Suprapubic skin (tissue), 4 donors: ENCODE data around the gene YWHAQ. TPM values are rescaled to one million over a fixed set of nuclear protein-coding genes. Genes with fewer than 3 reads are reported as not detected.

Experiments used
- DNase-seq, 2 donors: peaks; one replicate each; pipeline ENCODE4 v3.0.0-alpha.2; 2019; ENCODE audit warnings: low spot score in 2 of 2
- H3K27ac ChIP-seq: fragments of 200-600 bp; sonication (generic); one replicate; pipeline ENCODE4 v1.5.1; 2019
- H3K27me3 ChIP-seq: fragments of 200-600 bp; sonication (generic); one replicate; pipeline ENCODE4 v1.5.1; 2019
- H3K36me3 ChIP-seq: fragments of 200-600 bp; sonication (generic); one replicate; pipeline ENCODE4 v1.5.1; 2019
- H3K4me1 ChIP-seq: fragments of 200-600 bp; sonication (generic); one replicate; pipeline ENCODE4 v1.5.1; 2019
- H3K4me3 ChIP-seq: fragments of 200-600 bp; sonication (generic); one replicate; pipeline ENCODE4 v1.5.1; 2019; ENCODE audit warnings: mild to moderate bottlenecking
- H3K9me3 ChIP-seq: fragments of 200-600 bp; sonication (generic); one replicate; pipeline ENCODE4 v1.5.1; 2019
- CTCF ChIP-seq, 2 donors: fragments of 200-600 bp in 1 of 2; fragments of 450-650 bp in 1 of 2; sonication (generic) in 1 of 2; IDR thresholded peaks; one replicate each; pipeline ENCODE4 v1.5.1; 2016 to 2019; ENCODE audit warnings: antibody characterized with exemption in 2 of 2, mild to moderate bottlenecking in 1 of 2, moderate library complexity in 1 of 2
- EP300 ChIP-seq: sonication (generic); formaldehyde crosslinking; IDR thresholded peaks from one replicate; pipeline ENCODE4 v1.6.1; 2017; ENCODE audit warnings: antibody characterized with exemption
- POLR2A ChIP-seq, 2 donors: fragments of 450-650 bp; IDR thresholded peaks; one replicate each; pipeline ENCODE4 v1.6.1; 2017; ENCODE audit warnings: antibody characterized with exemption in 2 of 2, mild to moderate bottlenecking in 2 of 2, moderate library complexity in 2 of 2
- POLR2AphosphoS5 ChIP-seq, 3 donors: sonication (generic); formaldehyde crosslinking; IDR thresholded peaks; one replicate each; pipeline ENCODE4 v1.6.1; 2017; ENCODE audit warnings: antibody characterized with exemption in 3 of 3
- WGBS: methylation state at CpG from one replicate; pipeline ENCODE4 v1.1.5; 2018; 5-methylcytosine and 5-hydroxymethylcytosine counted together
- total RNA-seq, 4 donors: library from RNA; depleted of rRNA; stranded (reverse); fragments of >200 nt; gene quantifications; one replicate each; pipeline ENCODE4 v1.1.0, GENCODE V29; 2016

Gene YWHAQ
- total RNA-seq, 4 donors from 2014 or later = 84.6 to 172 (median 165) TPM

DNA sequence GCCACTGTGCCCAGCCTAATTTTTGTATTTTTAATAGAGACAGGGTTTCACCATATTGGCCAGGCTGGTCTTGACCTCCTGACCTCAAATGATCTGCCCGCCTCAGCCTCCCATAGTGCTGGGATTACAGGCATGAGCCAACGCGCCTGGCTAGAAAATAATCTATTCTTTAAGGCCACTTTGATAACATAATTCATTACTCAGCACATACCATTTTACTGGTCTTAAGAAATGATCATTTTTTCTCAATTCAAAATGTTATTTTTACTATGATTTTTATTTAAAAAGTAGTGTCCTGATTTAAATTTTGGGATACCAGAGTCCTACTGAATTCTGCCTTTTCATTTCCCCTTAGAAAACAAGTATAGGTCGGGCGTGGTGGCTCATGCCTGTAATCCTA is 48.2 kb downstream of the YWHAQ start:
- peaks cover 41% of the 10 kb centered on the region for H3K36me3 ChIP-seq
- peaks cover 6% of the 10 kb centered on the region for H3K4me1 ChIP-seq
- 92% methylated on average over 5 of the region's 5 CpGs for WGBS
- no peak overlapping the region for H3K27ac ChIP-seq
- no peak overlapping the region for H3K4me3 ChIP-seq
- TF ChIP-seq CTCF (IDR thresholded peaks at IDR 0.05) (no peak), POLR2AphosphoS5 (IDR thresholded peaks at IDR 0.05) (no peak), EP300 (no peak), POLR2A (IDR thresholded peaks at IDR 0.05) (no peak)
- no peaks in the 10 kb centered on the region for H3K27me3 ChIP-seq
- H3K9me3 ChIP-seq = no peaks in the 10 kb centered on the region
- DNase-seq = no peak

- TF ChIP-seq POLR2AphosphoS5 (IDR thresholded peaks at IDR 0.05) = no peak
- no peak for TF ChIP-seq EP300
- TF ChIP-seq POLR2A (IDR thresholded peaks at IDR 0.05) = no peak
- no peak for TF ChIP-seq CTCF (IDR thresholded peaks at IDR 0.05)
Measured at GRCh38 chr2:9578467-9579235, 52.1 kb downstream of the YWHAQ start.

DNA sequence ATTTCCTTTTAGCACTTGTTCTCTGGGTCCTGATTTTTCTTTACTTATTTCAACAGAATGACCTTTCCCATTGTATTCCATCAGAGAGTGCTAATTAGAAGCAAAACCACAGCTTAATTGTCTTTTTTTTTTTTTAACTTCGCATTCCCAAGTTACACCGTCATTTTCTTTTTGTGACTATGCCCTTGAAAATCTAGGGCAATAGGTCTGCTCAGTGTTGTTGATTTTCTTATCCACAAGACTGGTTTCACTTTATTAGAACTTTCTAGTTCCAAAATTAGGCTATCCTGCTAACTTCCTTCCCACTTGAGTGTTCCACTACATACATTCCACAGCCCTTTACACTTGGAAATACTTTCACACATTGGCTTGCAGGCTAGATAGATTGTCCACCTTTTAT is 56.5 kb downstream of the YWHAQ start:
- no peak for TF ChIP-seq POLR2A (IDR thresholded peaks at IDR 0.05)
- TF ChIP-seq EP300 = no peak
- TF ChIP-seq POLR2AphosphoS5 (IDR thresholded peaks at IDR 0.05) = no peak
- TF ChIP-seq CTCF (IDR thresholded peaks at IDR 0.05) = no peak
- H3K36me3 ChIP-seq = no peaks in the 10 kb centered on the region
- no peaks in the 10 kb centered on the region for H3K27me3 ChIP-seq
- no peaks in the 10 kb centered on the region for H3K9me3 ChIP-seq
- no peak for DNase-seq
- WGBS = 63% methylated on average over 2 of the region's 2 CpGs
- peak overlapping the region; percentile 14 for H3K27ac ChIP-seq
- H3K4me1 ChIP-seq = peaks cover 6% of the 10 kb centered on the region
- H3K4me3 ChIP-seq = no peak overlapping the region

More at GRCh38 chr2:9578467-9579235, 52.1 kb downstream of the YWHAQ start:
- DNase-seq = no peak
- peaks cover 6% of the 10 kb centered on the region for H3K4me1 ChIP-seq
- 81% methylated on average over 8 of the region's 9 CpGs for WGBS
- H3K9me3 ChIP-seq = no peaks in the 10 kb centered on the region
- H3K36me3 ChIP-seq = peaks cover 8% of the 10 kb centered on the region
- H3K27me3 ChIP-seq = no peaks in the 10 kb centered on the region
- no peak overlapping the region for H3K27ac ChIP-seq
- no peak overlapping the region for H3K4me3 ChIP-seq

- H3K9me3 ChIP-seq = no peaks in the 10 kb centered on the region
- TF ChIP-seq EP300 (no peak), POLR2AphosphoS5 (IDR thresholded peaks at IDR 0.05) (no peak), CTCF (IDR thresholded peaks at IDR 0.05) (no peak), POLR2A (IDR thresholded peaks at IDR 0.05) (no peak)
- H3K4me3 ChIP-seq = no peak overlapping the region
- H3K27me3 ChIP-seq = no peaks in the 10 kb centered on the region
- no peak overlapping the region for H3K27ac ChIP-seq
- no peaks in the 10 kb centered on the region for H3K36me3 ChIP-seq
- peaks cover 6% of the 10 kb centered on the region for H3K4me1 ChIP-seq
- no peak for DNase-seq
- 79% methylated on average over 4 of the region's 4 CpGs for WGBS
Measured at GRCh38 chr2:9573840-9574239, 57.0 kb downstream of the YWHAQ start.

DNA sequence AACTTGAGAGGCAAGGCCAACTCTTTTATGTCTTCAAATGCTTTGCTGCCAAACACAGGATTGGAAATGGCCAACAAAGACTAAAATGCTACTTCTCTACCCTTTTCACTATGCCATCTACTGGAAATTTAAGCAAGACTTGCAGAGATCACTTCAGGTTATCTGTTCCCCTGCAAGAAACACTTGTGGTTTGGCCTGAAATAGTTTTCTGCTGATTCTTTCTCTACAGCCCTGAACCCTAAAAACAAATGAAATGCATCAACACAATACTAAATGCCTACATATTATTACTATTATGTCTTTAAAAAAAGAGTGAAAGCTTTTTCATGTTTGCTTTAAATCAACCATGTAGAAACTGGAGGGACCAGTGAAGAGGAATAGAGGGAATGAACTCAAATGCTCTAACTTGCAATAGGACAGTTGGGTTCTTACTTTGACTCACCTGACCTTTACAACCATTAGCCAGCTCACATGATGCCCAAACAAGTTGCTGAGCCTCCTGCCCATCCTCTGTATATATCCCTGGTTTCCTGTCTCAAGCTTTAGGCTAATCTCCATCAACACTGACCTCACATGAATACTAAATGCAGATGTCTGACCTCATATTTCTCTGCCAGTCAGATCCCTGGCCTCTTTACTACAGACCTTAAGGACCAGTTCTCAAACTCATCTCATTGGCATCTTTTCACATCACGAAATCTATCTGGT is 57.6 kb downstream of the YWHAQ start:
- Histone ChIP-seq H3K36me3 (no peaks in the 10 kb centered on the region), H3K9me3 (no peaks in the 10 kb centered on the region), H3K27ac (no peak overlapping the region), H3K4me1 (peaks cover 3% of the 10 kb centered on the region), H3K4me3 (no peak overlapping the region), H3K27me3 (no peaks in the 10 kb centered on the region)
- whole genome bisulfite sequencing = 97% methylated on average over 1 of the region's 1 CpG
- DNase-seq = no peak
- no peak for TF ChIP-seq POLR2AphosphoS5 (IDR thresholded peaks at IDR 0.05)
- no peak for TF ChIP-seq POLR2A (IDR thresholded peaks at IDR 0.05)
- TF ChIP-seq CTCF (IDR thresholded peaks at IDR 0.05) = no peak
- TF ChIP-seq EP300 = no peak
